Measurements from ENCODE around the gene SDHC. TPM values are rescaled to one million over a fixed set of nuclear protein-coding genes. Genes with fewer than 3 reads are reported as not detected.
"Not testable (repeated sequence)": the region's sequence is repeated elsewhere in the genome, so short reads cannot be mapped to it uniquely, and the experiment has no call there.

SDHC gene
- total and polyA plus RNA-seq, 2 of the 8 experiments (the other 6 are each of a cell fraction or from before 2014, with no cell fraction given): 224 to 305 TPM

DNA sequence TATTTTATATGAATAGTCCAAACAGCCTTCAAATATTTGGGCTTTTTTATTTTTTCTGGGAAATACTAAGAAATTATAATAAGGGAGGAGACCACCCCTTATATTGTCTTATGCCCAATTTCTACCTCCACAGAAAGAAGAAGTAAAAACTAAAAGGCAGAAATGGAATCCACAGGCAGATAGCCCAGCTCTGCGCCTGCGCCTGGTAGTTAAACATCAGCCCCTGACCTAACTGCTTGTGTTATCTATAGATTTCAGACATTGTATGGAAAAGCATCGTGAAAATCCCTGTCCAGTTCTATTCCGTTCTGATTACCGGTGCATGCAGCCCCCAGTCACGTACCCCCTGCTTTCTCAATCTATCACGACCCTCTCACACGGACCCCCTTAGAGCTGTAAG is 82.9 kb downstream of the SDHC start:
- not testable (repeated sequence) for H4K91ac ChIP-seq (replicated peaks; ENCODE audit: insufficient read length, low read length); H3K4me1 ChIP-seq (replicated peaks in 1 of 4; ENCODE audit: control insufficient read depth in 3 of 4, insufficient read depth in 4 of 4, low read length in 3 of 4); H3K4me2 ChIP-seq (ENCODE audit: insufficient read depth in 1 of 2, low read depth in 2 of 2, low read length in 2 of 2); H3K18ac ChIP-seq (ENCODE audit: extremely low read depth, low read length); H2BK120ac ChIP-seq (replicated peaks; ENCODE audit: low read depth, low read length); H3K14ac ChIP-seq (ENCODE audit: insufficient read length); H3K9me3 ChIP-seq (ENCODE audit: insufficient read depth in 2 of 2, low read depth in 1 of 2, low read length in 1 of 2); H4K8ac ChIP-seq (ENCODE audit: extremely low read depth, insufficient read depth, low read length); H3K79me2 ChIP-seq (ENCODE audit: control insufficient read depth in 1 of 2, insufficient read depth in 2 of 2, low read length in 2 of 2); H3K23ac ChIP-seq (ENCODE audit: insufficient read length); H4K5ac ChIP-seq (ENCODE audit: insufficient read length, low read depth, low read length); FAIRE-seq; H4K20me1 ChIP-seq (replicated peaks in 1 of 2; ENCODE audit: control insufficient read depth in 1 of 2, insufficient read depth in 2 of 2, low read length in 2 of 2); H3K36me3 ChIP-seq (ENCODE audit: control insufficient read depth in 2 of 4, insufficient read depth in 4 of 4, low read length in 3 of 4); DNase-seq (ENCODE audit: low read depth in 1 of 2, low spot score in 2 of 2); H3K27me3 ChIP-seq (replicated peaks in 1 of 4; ENCODE audit: control insufficient read depth in 3 of 4, extremely low read depth in 1 of 4, insufficient read depth in 3 of 4, low read length in 3 of 4); H3K4ac ChIP-seq (replicated peaks; ENCODE audit: insufficient read length, low read depth, low read length); H2BK5ac ChIP-seq (ENCODE audit: low read depth, low read length); H2BK12ac ChIP-seq (ENCODE audit: low read depth, low read length); H3K4me3 ChIP-seq (ENCODE audit: extremely low read depth in 1 of 4, insufficient read depth in 2 of 4, low read depth in 3 of 4, low read length in 4 of 4); H3K23me2 ChIP-seq (ENCODE audit: low read depth, low read length); H2BK20ac ChIP-seq (ENCODE audit: low read length); H2AFZ ChIP-seq (ENCODE audit: low read length); H2AK5ac ChIP-seq (ENCODE audit: low read depth, low read length); H3K79me1 ChIP-seq (ENCODE audit: low read depth, low read length); H2BK15ac ChIP-seq (ENCODE audit: low read length); H3K27ac ChIP-seq (ENCODE audit: low read depth, low read length); H3K56ac ChIP-seq (replicated peaks; ENCODE audit: insufficient read length, low read depth, low read length); H3K9ac ChIP-seq (replicated peaks in 1 of 4; ENCODE audit: extremely low read depth in 1 of 4, low read depth in 3 of 4, low read length in 3 of 4)
- WGBS, 2 experiments (ENCODE audit: extremely low coverage in 1 of 2, insufficient coverage in 1 of 2, insufficient read length in 1 of 2, insufficient replicate concordance in 2 of 2, low coverage in 1 of 2, low lambda C conversion rate in 2 of 2, missing lambda C conversion rate in 1 of 2): 93% methylated on average over 8 of the region's 8 CpGs; no CpG with 5 or more reads in 1 of the 2 experiments
- POLR2A ChIA-PET (ENCODE audit: partially characterized antibody): interaction anchor here (1.3 kb wide), 1 partner anchor 351 kb away, joined by 3 read pairs; the partner anchor contains the start of gene USF1
- CTCF ChIA-PET (ENCODE audit: partially characterized antibody): interaction anchor here (0.6 to 1.4 kb wide), 4 partner anchors 15 to 279 kb away, joined by 3 to 4 read pairs (median 4); partner anchors contain the start of genes NIT1 and PFDN2

Data from H1 (cell line).